GM19193 (cell line): ENCODE measurements around the gene MAP2K4.

Source experiments
- POLR2A ChIP-seq: IDR thresholded peaks from 4 replicates; pipeline ENCODE4 v1.6.1; 2011; ENCODE audit not compliant: insufficient read depth, insufficient read length; ENCODE audit errors: extremely low read depth

The MAP2K4 gene

DNA sequence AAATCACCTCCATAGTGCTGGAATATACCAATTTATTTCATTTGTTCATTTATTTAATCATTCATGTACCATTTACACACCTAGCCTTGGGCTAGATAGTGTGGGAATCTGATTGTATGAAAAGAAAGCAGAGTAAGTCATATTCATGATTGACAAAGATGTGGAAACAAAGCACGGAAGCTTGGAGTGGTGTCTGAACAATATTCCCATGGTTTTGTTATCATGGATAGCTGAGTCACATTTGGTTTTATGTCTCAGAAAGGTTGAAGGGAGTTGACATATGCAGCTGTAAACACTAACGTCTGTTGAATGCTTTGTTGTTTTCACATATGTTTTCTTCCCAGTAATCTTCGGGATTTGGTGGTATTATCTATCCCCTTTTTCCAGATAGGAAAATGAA, 76.6 kb downstream of the MAP2K4 start:
- TF ChIP-seq POLR2A: no peak

- TF ChIP-seq POLR2A: no peak
These were observed 77.9 kb downstream of the MAP2K4 start for GRCh38 chr17:12098568-12098967.

DNA sequence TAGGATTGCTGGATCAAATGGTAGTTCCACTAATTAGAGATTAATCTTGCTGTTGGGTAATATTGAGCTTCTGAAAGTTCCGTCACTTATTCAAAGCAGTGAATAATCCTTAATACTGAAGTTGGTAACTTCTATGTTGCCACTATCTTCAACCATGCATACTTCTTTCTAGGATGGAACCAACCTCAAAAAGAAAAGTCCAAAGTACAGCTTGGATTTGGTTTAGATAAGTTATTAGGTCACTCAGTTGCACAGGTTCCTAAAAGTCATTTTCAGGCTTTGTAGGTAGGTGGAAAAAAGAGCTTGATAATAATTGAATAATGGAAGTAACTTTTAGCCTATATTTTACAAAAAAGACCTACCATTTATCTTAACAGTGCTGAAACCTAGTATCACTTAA, 78.7 kb downstream of the MAP2K4 start:
- TF ChIP-seq POLR2A: no peak

GRCh38 chr17:12104831-12105230, 84.2 kb downstream of the MAP2K4 start:
- TF ChIP-seq POLR2A: no peak

GRCh38 chr17:12107905-12108304, 87.2 kb downstream of the MAP2K4 start:
- TF ChIP-seq POLR2A: no peak

- no peak for TF ChIP-seq POLR2A
These were observed 90.2 kb downstream of the MAP2K4 start for GRCh38 chr17:12110906-12111305.

DNA sequence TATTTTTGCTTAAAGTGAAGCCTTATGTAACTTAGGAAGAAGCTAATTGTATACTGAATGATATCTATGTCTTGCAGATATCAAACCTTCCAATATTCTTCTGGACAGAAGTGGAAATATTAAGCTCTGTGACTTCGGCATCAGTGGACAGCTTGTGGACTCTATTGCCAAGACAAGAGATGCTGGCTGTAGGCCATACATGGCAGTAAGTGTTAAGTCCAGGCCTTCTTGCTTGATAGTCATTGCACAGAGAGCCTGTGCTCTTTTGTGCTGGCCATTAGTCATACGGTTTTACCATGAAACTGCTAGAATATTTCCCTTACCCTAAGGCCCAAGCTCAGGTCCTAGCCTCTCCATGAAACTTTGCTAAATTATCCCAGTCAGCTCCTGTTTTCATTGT, 92.5 kb downstream of the MAP2K4 start:
- TF ChIP-seq POLR2A: no peak

DNA sequence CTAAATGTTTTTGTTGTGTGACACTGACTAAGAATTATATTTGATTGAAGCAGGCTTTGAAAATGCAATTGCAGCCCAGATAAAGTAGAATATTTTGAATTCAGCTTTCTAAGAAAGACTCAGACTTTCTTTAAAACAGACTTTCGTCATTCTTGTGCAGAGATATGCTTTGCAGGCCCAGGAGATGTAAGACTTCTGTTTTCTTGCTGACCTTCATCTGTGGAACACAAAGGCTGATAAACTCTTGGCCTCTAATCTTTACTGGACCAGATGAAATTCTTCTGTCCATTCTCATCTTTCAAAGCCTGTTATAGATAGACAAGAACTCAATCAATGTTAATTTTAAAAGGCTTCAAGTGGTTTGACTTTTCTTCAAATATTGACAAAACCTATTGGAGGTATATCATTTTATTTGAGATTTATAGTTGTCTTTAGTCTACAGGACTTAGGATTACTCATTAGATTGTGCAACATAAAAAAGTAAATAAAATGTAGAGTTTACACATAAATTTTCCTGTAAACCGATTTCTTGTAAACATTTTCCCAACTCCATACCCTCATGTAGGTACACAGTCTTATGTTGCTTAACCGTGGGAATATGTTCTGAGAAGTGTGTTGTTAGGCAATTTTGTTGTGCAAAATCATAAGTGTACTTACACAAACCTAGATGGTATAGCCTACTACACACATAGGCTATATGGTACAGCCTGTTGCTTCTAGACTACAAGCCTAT, 94.2 kb downstream of the MAP2K4 start:
- no peak for TF ChIP-seq POLR2A

DNA sequence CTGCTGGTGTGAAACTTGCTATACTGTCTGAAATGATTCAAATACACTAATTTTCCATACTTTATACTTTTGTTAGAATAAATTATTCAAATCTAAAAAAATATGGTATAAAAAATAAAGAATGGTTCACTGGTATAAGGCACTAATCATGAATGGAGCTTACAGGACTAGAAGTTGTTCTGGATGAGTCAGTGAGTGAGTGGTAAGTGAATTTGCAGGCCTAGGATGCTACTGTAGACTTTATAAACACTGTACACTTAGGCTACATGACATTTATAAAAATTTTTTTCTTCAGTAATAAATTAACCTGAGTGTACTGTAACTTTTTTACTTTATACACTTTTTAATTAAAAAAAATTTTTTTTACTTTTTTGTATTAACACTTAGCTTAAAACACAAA, 95.5 kb downstream of the MAP2K4 start:
- TF ChIP-seq POLR2A: no peak

DNA sequence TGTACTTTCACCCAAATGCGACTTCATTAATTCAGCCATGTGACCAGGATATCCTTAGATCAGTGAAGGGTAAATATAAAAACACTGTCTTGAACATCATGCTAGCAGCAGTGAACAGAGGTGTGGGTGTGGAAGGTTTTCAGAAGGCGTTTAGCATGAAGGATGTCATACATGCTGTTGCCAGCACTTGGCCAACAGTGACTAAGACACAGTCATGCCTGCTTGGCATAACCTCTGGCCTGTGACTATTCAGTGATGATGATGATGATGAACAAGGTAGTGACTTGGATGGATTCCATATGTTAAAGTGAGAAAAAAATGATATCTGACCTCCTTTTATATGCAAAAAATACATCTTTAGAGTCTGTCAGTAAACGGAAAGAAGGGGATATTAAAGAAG, 97.9 kb downstream of the MAP2K4 start:
- no peak for TF ChIP-seq POLR2A

- TF ChIP-seq POLR2A: no peak
These were observed 101.4 kb downstream of the MAP2K4 start for GRCh38 chr17:12122075-12122474.

DNA sequence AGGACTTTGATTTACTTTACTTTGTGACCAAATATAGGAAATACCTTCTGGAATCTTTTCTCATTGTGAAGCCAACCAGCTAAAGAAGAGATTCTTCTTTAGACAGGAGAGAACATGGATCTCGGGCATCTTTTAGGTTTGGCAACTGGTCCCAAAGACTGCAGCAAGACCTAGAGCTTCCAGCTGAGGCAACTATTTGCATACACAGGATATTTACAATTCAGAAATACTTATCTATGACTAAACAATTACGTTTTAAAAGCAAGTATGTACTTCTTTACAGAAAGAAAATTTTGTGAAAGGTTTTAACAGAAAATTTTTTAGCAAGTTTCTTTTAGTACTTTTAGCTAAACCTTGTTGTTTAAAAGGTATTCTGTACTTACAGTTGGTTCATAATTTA, 106.5 kb downstream of the MAP2K4 start:
- no peak for TF ChIP-seq POLR2A

GRCh38 chr17:12127667-12128066, 107.0 kb downstream of the MAP2K4 start:
- no peak for TF ChIP-seq POLR2A

- TF ChIP-seq POLR2A: no peak
These were observed 108.3 kb downstream of the MAP2K4 start for GRCh38 chr17:12128946-12129345.

DNA sequence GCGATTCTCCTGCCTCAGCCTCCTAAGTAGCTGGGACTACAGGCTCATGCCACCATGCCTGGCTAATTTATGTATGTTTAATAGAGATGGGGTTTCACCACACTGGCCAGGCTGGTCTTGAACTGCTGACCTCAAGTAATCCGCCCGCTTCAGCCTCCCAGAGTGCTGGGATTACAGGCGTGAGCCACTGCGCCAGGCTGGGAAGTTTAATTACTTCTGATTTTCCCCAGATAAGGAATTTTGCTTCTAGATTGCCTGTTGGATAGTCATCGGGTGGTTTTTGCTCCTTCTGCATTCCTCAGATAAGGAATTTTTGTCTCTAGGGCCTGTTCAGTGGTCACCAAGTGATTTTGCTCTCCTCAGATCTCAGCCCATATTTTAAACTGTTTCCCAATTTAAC, 112.5 kb downstream of the MAP2K4 start:
- no peak for TF ChIP-seq POLR2A

DNA sequence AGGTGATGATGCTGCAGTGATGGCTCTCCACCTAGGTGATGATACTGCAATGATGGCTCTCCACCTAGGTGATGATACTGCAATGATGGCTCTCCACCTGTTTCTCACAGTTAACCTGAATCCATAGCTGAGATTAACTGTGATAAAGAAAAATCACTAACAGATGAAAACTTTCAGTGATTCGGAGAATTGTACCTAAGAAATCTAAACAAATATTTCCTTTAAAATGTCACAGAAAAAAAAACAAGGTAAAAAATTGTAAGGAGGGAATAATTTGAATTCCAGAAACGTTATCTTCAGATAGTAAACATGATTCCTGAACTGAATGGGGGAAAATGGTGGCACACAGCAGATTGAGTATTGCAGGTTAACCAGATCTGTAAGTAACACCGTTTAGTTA, 113.4 kb downstream of the MAP2K4 start:
- TF ChIP-seq POLR2A: no peak

DNA sequence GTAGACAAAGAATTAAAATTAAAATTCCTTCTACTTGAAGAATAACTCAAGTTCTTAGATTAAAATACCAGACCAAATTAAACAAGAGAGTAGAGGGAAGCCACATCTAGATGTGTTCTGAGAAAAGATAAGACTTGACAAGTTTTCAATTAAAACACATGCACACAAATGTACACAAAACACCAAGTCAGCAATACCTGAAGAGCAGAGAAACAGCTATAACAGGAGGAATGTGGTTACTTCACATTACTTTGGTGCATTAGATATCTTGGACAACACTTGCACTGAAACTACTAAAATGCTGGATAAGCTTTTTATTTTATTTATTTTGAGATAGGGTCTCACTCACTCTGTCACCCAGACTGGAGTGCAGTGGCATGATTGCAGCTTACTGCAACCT, 113.9 kb downstream of the MAP2K4 start:
- TF ChIP-seq POLR2A: no peak
